Neural progenitor cell (in vitro differentiated cells): ENCODE data around the gene CRHR1. TPM values are rescaled to one million over a fixed set of nuclear protein-coding genes. Genes with fewer than 3 reads are reported as not detected.

Experiments used
- DNase-seq: peaks from one replicate; pipeline ENCODE4 v3.0.0-alpha.2; 2016; ENCODE audit warnings: low spot score
- H2AFZ ChIP-seq: fragments of 200-600 bp; sonication (generic); replicated peaks from 2 replicates; pipeline ENCODE4 v1.6.1; 2016; ENCODE audit warnings: antibody characterized with exemption
- H3F3A ChIP-seq: fragments of 200-600 bp; sonication (generic); 2 replicates; pipeline ENCODE4 v1.6.1; 2016; ENCODE audit warnings: antibody characterized with exemption, low read depth
- H3K27ac ChIP-seq: fragments of 200-600 bp; sonication (generic); 2 replicates; pipeline ENCODE4 v1.5.1; 2016; ENCODE audit warnings: mild to moderate bottlenecking
- H3K27me3 ChIP-seq: fragments of 200-600 bp; sonication (generic); 2 replicates; pipeline ENCODE4 v1.6.1; 2016; ENCODE audit warnings: mild to moderate bottlenecking, moderate library complexity
- H3K36me3 ChIP-seq: fragments of 200-600 bp; sonication (generic); 2 replicates; pipeline ENCODE4 v1.5.1; 2016
- H3K4me1 ChIP-seq: fragments of 200-600 bp; sonication (generic); 2 replicates; pipeline ENCODE4 v1.6.1; 2016; ENCODE audit warnings: mixed run types
- H3K4me2 ChIP-seq: fragments of 200-600 bp; sonication (generic); 2 replicates; pipeline ENCODE4 v1.6.1; 2016
- H3K4me3 ChIP-seq: fragments of 200-600 bp; sonication (generic); 2 replicates; pipeline ENCODE4 v1.5.1; 2016
- H3K79me2 ChIP-seq: fragments of 200-600 bp; sonication (generic); 2 replicates; pipeline ENCODE4 v1.6.1; 2016; ENCODE audit warnings: low read depth
- H3K9ac ChIP-seq: fragments of 200-600 bp; sonication (generic); 2 replicates; pipeline ENCODE4 v1.6.1; 2016
- H3K9me3 ChIP-seq: fragments of 200-600 bp; sonication (generic); 2 replicates; pipeline ENCODE4 v1.5.1; 2016; ENCODE audit warnings: low read depth
- H4K20me1 ChIP-seq: fragments of 200-600 bp; sonication (generic); 2 replicates; pipeline ENCODE4 v1.6.1; 2016; ENCODE audit warnings: low read depth
- H3K27ac Mint-ChIP-seq: 3 replicates; pipeline ENCODE4 v1.8.0; 2021; ENCODE audit warnings: mixed read lengths
- H3K27me3 Mint-ChIP-seq: 2 replicates; pipeline ENCODE4 v1.8.0; 2022; ENCODE audit warnings: low read depth, mild to moderate bottlenecking, inconsistent platforms, moderate library complexity, mixed read lengths; ENCODE audit not compliant: insufficient read depth
- H3K36me3 Mint-ChIP-seq: 3 replicates; pipeline ENCODE4 v1.8.0; 2021; ENCODE audit warnings: mixed read lengths
- H3K4me1 Mint-ChIP-seq: 3 replicates; pipeline ENCODE4 v1.8.0; 2021; ENCODE audit warnings: mixed read lengths
- H3K4me3 Mint-ChIP-seq: 3 replicates; pipeline ENCODE4 v1.8.0; 2021; ENCODE audit warnings: mild to moderate bottlenecking, moderate library complexity, mixed read lengths
- H3K9me3 Mint-ChIP-seq: 3 replicates; pipeline ENCODE4 v1.8.0; 2020; ENCODE audit warnings: mixed read lengths
- CTCF ChIP-seq: fragments of 200-600 bp; sonication (generic); IDR thresholded peaks from 2 replicates; pipeline ENCODE4 v1.5.1; 2017; ENCODE audit warnings: antibody characterized with exemption, mild to moderate bottlenecking
- EZH2 ChIP-seq: fragments of 200-600 bp; sonication (generic); IDR thresholded peaks from 2 replicates; pipeline ENCODE4 v1.6.1; 2017; ENCODE audit warnings: antibody characterized with exemption, mild to moderate bottlenecking, moderate library complexity
- EZH2phosphoT487 ChIP-seq: fragments of 200-600 bp; sonication (generic); IDR thresholded peaks from 2 replicates; pipeline ENCODE4 v1.6.1; 2017; ENCODE audit warnings: antibody characterized with exemption
- total RNA-seq: library from RNA; depleted of rRNA; stranded (reverse); fragments of >200 nt; gene quantifications from 2 replicates; pipeline ENCODE4 v1.2.3, GENCODE V29; 2015; ENCODE audit warnings: low replicate concordance

The CRHR1 gene
- total RNA-seq, 1 donor from 2014 or later: 3.4 TPM

DNA sequence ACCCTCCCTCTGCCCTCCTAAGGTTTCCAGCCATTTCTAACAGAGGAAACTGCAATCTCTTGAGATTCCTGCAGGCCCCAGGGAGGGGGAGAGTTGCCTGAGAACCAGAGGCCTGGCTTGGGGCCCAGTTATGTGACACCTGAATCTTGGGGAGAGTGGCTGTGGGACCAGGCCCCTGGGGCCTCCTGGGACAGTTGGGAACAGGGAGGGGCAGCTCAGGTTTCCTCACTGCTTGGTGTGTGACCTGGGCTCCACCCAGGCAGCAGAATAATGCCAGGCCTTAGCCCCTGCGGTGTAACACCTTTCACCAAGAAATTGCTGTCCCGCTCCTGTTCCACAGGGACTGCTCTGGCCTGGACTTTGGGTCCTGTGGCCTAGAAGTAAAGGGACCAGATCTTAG, 44.3 kb upstream of the CRHR1 start:
- no peak overlapping the region for H3K27ac ChIP-seq
- peaks cover 5% of the 10 kb centered on the region for H3K4me1 ChIP-seq
- H3K27me3 Mint-ChIP-seq: no peaks in the 10 kb centered on the region
- H3K4me2 ChIP-seq: no peak overlapping the region
- no peaks in the 10 kb centered on the region for H3K9me3 ChIP-seq
- H3K36me3 Mint-ChIP-seq: no peaks in the 10 kb centered on the region
- TF ChIP-seq CTCF (no peak), EZH2phosphoT487 (no peak), EZH2 (no peak)
- no peaks in the 10 kb centered on the region for H4K20me1 ChIP-seq
- H3K9me3 Mint-ChIP-seq: no peaks in the 10 kb centered on the region
- H3K27me3 ChIP-seq: peaks cover 72% of the 10 kb centered on the region
- H3K79me2 ChIP-seq: no peaks in the 10 kb centered on the region
- H3K4me1 Mint-ChIP-seq: peaks cover 12% of the 10 kb centered on the region
- H3K27ac Mint-ChIP-seq: no peak overlapping the region
- no peak for DNase-seq
- peaks cover 6% of the 10 kb centered on the region for H3F3A ChIP-seq
- peak overlapping the region; percentile 17 for H3K4me3 Mint-ChIP-seq
- H3K4me3 ChIP-seq: no peak overlapping the region
- no peak overlapping the region for H2AFZ ChIP-seq
- no peaks in the 10 kb centered on the region for H3K36me3 ChIP-seq
- no peak overlapping the region for H3K9ac ChIP-seq

GRCh38 chr17:45740553-45741330, 43.4 kb upstream of the CRHR1 start:
- H3K27me3 ChIP-seq: peaks cover 73% of the 10 kb centered on the region
- H3K9me3 Mint-ChIP-seq: no peaks in the 10 kb centered on the region
- H4K20me1 ChIP-seq: no peaks in the 10 kb centered on the region
- no peaks in the 10 kb centered on the region for H3K36me3 Mint-ChIP-seq
- peak overlapping the region; percentile 45 for H2AFZ ChIP-seq
- H3K4me1 Mint-ChIP-seq: peaks cover 19% of the 10 kb centered on the region
- H3K4me3 ChIP-seq: peak overlapping the region; percentile 45
- H3F3A ChIP-seq: peaks cover 13% of the 10 kb centered on the region
- no peaks in the 10 kb centered on the region for H3K9me3 ChIP-seq
- peak overlapping the region; percentile 79 for H3K4me3 Mint-ChIP-seq
- peak overlapping the region; percentile 8 for H3K27ac Mint-ChIP-seq
- TF ChIP-seq EZH2: no peak
- TF ChIP-seq EZH2phosphoT487: no peak
- no peak for TF ChIP-seq CTCF
- no peak overlapping the region for H3K9ac ChIP-seq
- H3K27ac ChIP-seq: no peak overlapping the region
- no peaks in the 10 kb centered on the region for H3K27me3 Mint-ChIP-seq
- no peaks in the 10 kb centered on the region for H3K79me2 ChIP-seq
- H3K4me2 ChIP-seq: peak overlapping the region; percentile 82
- peaks cover 13% of the 10 kb centered on the region for H3K4me1 ChIP-seq
- H3K36me3 ChIP-seq: no peaks in the 10 kb centered on the region
- peak; percentile 93 for DNase-seq

- Histone ChIP-seq H3F3A (peaks cover 15% of the 10 kb centered on the region), H4K20me1 (no peaks in the 10 kb centered on the region), H3K79me2 (no peaks in the 10 kb centered on the region), H3K27me3 (peaks cover 73% of the 10 kb centered on the region), H2AFZ (no peak overlapping the region), H3K9me3 (no peaks in the 10 kb centered on the region), H3K4me2 (no peak overlapping the region), H3K27ac (no peak overlapping the region), H3K4me1 (peaks cover 17% of the 10 kb centered on the region), H3K9ac (no peak overlapping the region), H3K4me3 (no peak overlapping the region), H3K36me3 (no peaks in the 10 kb centered on the region)
- DNase-seq: no peak
- Mint-ChIP-seq H3K9me3 (no peaks in the 10 kb centered on the region), H3K27me3 (peaks cover 3% of the 10 kb centered on the region), H3K4me1 (peaks cover 19% of the 10 kb centered on the region), H3K4me3 (no peak overlapping the region), H3K36me3 (no peaks in the 10 kb centered on the region), H3K27ac (no peak overlapping the region)
- TF ChIP-seq EZH2 (no peak), CTCF (no peak), EZH2phosphoT487 (no peak)
Measured at GRCh38 chr17:45742251-45742650, 41.9 kb upstream of the CRHR1 start.
